Natural killer cell (primary cell): ENCODE measurements around the gene R3HDM4. TPM values are rescaled to one million over a fixed set of nuclear protein-coding genes. Genes with fewer than 3 reads are reported as not detected.

Experiments used
- ATAC-seq, 3 donors: fragments of 150-1000 bp in 2 of 3; fragments of 200-7000 bp in 1 of 3; cut with Tn5 transposase; 1 replicate in 1 of 3; 2 replicates in 2 of 3; pipeline ENCODE4 v1.10.0; 2021; ENCODE audit warnings: mild to moderate bottlenecking in 2 of 3, moderate library complexity in 2 of 3
- DNase-seq, 2 donors: peaks; one replicate each; pipeline versions ENCODE4 v3.0.0 to v3.0.0-alpha.2; 2013 to 2021; ENCODE audit warnings: mixed read lengths in 1 of 2
- H3K27ac ChIP-seq: one replicate; pipeline ENCODE4 v1.5.1; 2013; ENCODE audit warnings: mild to moderate bottlenecking, low read length
- H3K27me3 ChIP-seq: one replicate; pipeline ENCODE4 v1.6.1; 2013; ENCODE audit warnings: low read length; ENCODE audit not compliant: control insufficient read depth, insufficient read depth
- H3K36me3 ChIP-seq: one replicate; pipeline ENCODE4 v1.6.1; 2013; ENCODE audit warnings: low read length; ENCODE audit not compliant: control insufficient read depth, insufficient read depth
- H3K4me1 ChIP-seq: one replicate; pipeline ENCODE4 v1.6.1; 2013; ENCODE audit warnings: low read length; ENCODE audit not compliant: control insufficient read depth, insufficient read depth
- H3K4me3 ChIP-seq: one replicate; pipeline ENCODE4 v1.5.1; 2013; ENCODE audit warnings: low read length
- H3K9me3 ChIP-seq: one replicate; pipeline ENCODE4 v1.6.1; 2013; ENCODE audit warnings: low read length; ENCODE audit not compliant: control insufficient read depth, insufficient read depth
- H3K27ac Mint-ChIP-seq, 2 donors: one replicate each; pipeline ENCODE4 v1.8.0; 2022; ENCODE audit warnings: mild to moderate bottlenecking in 2 of 2, mixed read lengths in 2 of 2, moderate library complexity in 1 of 2
- H3K27me3 Mint-ChIP-seq, 2 donors: one replicate each; pipeline ENCODE4 v1.8.0; 2022; ENCODE audit warnings: low read depth in 2 of 2, mixed read lengths in 2 of 2
- H3K36me3 Mint-ChIP-seq: one replicate; pipeline ENCODE4 v1.8.0; 2022; ENCODE audit warnings: mixed read lengths
- H3K4me1 Mint-ChIP-seq, 2 donors: one replicate each; pipeline ENCODE4 v1.8.0; 2022; ENCODE audit warnings: mixed read lengths in 2 of 2
- H3K4me3 Mint-ChIP-seq: one replicate; pipeline ENCODE4 v1.8.0; 2022; ENCODE audit warnings: mild to moderate bottlenecking, moderate library complexity, mixed read lengths
- H3K9me3 Mint-ChIP-seq, 2 donors: one replicate each; pipeline ENCODE4 v1.8.0; 2022; ENCODE audit warnings: mixed read lengths in 2 of 2
- WGBS: methylation state at CpG from one replicate; pipeline ENCODE4 v1.1.7; 2013; ENCODE audit warnings: missing lambda C conversion rate; ENCODE audit not compliant: insufficient coverage; 5-methylcytosine and 5-hydroxymethylcytosine counted together
- intact Hi-C: fragments of 100-400 bp; cut with micrococcal nuclease; formaldehyde crosslinking; loops from one replicate; pipeline ENCODE4 v1.14.2; 2022
- total RNA-seq, 4 donors: library from RNA; stranded (reverse); fragments of 120-200 nt in 1 of 4; gene quantifications; one replicate each; pipeline versions ENCODE4 v1.2.3 to v1.2.4, GENCODE V29; 2013 to 2022
- TF ChIP-seq, protein P1 (sequence below): fragments of 200-600 bp; IDR thresholded peaks from one replicate; pipeline ENCODE4 v1.8.0; 2022; ENCODE audit warnings: antibody characterized with exemption

The R3HDM4 gene
- total RNA-seq, 3 donors from 2014 or later (not counting 1 experiment from before 2014, with no cell fraction given), result 88.7 to 106 (median 97.8) TPM

DNA sequence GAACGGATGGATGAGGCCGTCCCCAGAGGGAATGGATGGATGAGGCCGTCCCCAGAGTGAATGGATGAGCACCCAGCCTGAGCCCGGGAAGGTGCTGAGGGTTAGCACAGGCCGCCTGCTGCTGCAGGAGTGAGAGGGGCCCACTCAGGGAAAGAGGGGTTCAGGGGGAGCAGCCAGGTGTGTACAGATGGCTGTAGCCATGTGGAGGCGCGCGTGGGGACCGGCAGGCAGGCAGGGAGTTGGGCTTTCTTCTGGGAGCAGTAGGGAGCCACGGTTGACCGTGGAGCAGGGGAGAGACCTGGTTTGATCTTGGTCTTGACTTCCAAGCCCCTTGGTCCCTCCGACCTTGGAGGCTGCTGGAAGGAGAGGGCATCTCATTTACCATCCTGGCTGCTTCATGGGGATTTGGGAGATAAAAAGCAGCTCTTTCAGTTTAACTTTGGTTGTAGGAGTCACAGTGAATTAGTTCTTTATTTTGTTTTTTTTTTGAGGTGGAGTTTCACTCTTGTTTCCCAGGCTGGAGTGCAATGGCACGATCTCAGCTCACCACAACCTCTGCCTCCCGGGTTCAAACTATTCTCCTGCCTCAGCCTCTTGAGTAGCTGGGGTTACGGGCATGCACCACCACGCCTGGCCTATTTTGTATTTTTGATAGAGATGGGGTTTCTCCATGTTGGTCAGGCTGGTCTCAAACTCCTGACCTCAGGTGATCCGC, 37.5 kb upstream of the R3HDM4 start:
- Mint-ChIP-seq H3K4me3 (no peak overlapping the region), H3K4me1 (peaks cover 0 to 11% of the 10 kb centered on the region in 2 donors), H3K27ac (no peak overlapping the region), H3K27me3 (no peaks in the 10 kb centered on the region), H3K9me3 (no peaks in the 10 kb centered on the region), H3K36me3 (no peaks in the 10 kb centered on the region)
- no peaks in the 10 kb centered on the region for H3K27me3 ChIP-seq
- H3K27ac ChIP-seq, result no peak overlapping the region
- no peak overlapping the region for H3K4me3 ChIP-seq
- H3K36me3 ChIP-seq, result no peaks in the 10 kb centered on the region
- H3K4me1 ChIP-seq, result peaks cover 41% of the 10 kb centered on the region
- H3K9me3 ChIP-seq, result no peaks in the 10 kb centered on the region
- DNase-seq (no peak), ATAC-seq (no peak)
- intact Hi-C loops, result no loop called here
- TF ChIP-seq, protein P1, sequence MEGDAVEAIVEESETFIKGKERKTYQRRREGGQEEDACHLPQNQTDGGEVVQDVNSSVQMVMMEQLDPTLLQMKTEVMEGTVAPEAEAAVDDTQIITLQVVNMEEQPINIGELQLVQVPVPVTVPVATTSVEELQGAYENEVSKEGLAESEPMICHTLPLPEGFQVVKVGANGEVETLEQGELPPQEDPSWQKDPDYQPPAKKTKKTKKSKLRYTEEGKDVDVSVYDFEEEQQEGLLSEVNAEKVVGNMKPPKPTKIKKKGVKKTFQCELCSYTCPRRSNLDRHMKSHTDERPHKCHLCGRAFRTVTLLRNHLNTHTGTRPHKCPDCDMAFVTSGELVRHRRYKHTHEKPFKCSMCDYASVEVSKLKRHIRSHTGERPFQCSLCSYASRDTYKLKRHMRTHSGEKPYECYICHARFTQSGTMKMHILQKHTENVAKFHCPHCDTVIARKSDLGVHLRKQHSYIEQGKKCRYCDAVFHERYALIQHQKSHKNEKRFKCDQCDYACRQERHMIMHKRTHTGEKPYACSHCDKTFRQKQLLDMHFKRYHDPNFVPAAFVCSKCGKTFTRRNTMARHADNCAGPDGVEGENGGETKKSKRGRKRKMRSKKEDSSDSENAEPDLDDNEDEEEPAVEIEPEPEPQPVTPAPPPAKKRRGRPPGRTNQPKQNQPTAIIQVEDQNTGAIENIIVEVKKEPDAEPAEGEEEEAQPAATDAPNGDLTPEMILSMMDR, result no peak
- 88% methylated on average over 15 of the region's 17 CpGs for WGBS

DNA sequence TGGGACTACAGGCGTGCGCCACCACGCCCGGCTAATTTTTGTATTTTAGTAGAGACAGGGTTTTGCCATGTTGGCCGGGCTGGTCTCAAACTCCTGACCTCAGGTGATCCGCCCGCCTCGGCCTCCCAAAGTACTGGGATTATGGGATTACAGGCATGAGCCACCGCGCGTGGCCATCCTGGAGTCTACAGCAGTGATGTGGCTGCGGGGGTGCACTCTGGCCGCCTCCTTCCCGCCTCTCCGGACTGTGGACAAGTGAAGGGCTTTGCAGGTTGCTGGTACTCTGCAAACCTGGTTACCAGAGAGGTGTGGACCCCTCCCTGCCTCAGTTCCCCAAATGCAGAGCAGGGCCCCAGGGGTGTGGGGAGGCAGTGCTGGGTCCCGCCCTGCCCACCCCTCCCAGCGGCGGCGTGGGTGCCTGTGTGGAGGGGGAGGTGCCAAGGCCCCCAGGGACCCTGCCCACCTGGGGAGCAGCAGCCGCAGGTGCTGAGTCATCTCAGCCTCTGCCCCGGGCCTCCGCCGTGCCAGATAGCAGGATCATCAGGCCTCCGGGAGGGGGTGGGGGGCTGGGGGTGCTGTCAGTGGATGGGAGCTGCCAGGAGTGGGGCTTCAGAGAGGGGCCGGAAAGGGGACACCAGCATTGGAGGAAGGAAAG, 36.0 kb upstream of the R3HDM4 start:
- ATAC-seq, result no peak
- Histone ChIP-seq H3K36me3 (no peaks in the 10 kb centered on the region), H3K4me3 (no peak overlapping the region), H3K9me3 (no peaks in the 10 kb centered on the region), H3K27ac (no peak overlapping the region), H3K27me3 (no peaks in the 10 kb centered on the region), H3K4me1 (peaks cover 39% of the 10 kb centered on the region)
- Mint-ChIP-seq H3K27ac (no peak overlapping the region), H3K9me3 (no peaks in the 10 kb centered on the region), H3K36me3 (no peaks in the 10 kb centered on the region), H3K4me3 (no peak overlapping the region), H3K4me1 (peaks cover 0 to 11% of the 10 kb centered on the region in 2 donors), H3K27me3 (no peaks in the 10 kb centered on the region)
- 74% methylated on average over 25 of the region's 25 CpGs for WGBS
- intact Hi-C loops, result no loop called here
- TF ChIP-seq, protein P1, result no peak
- DNase-seq, result no peak

DNA sequence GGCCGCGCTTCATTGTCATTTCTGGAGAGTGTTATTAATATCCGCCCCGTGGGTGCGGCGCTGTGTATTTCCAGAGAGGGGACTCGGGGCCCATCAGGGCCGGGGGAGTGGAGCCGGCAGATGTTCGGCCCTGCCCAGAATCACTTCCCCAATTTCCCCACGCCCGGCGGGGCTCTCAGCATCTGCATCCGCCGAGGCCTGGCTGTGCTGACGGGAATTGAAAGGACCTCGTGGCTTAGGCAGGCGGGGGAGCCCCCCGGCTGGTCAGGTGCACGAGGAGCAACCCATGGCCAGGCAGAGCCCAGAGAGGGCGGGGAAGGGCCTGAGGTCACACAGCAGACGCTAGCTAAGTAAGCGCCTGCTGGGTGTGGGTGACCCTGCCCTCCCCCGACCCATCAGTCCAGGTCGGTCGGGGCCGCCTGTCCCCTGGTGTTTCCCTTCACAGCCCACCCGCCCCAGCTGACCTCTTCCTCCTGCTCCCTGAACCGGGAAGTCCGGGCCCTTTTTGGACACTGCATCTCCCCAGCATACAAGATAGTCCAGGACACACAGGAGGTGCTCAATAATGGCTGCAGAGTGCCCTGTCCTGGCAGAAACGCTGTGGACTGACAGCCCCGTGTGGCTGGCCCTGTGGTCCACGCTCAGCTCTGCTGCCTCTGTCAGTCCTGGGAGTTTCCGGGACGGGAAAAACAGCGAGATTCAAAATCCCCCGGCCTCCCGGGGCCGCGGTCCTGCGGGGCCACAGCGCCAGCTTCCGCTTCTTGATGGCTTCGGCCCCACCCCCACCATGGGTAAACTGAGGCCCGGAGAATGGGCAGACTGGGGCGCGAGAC, 34.9 kb upstream of the R3HDM4 start:
- ATAC-seq, result peak; percentile 24 to 44 (median 37)
- Mint-ChIP-seq H3K4me3 (no peak overlapping the region), H3K36me3 (no peaks in the 10 kb centered on the region)

More for the DNA sequence above, 34.9 kb upstream of the R3HDM4 start:
- Mint-ChIP-seq H3K9me3 (no peaks in the 10 kb centered on the region), H3K27me3 (no peaks in the 10 kb centered on the region), H3K27ac (no peak overlapping the region), H3K4me1 (peaks cover 0 to 2% of the 10 kb centered on the region in 2 donors)
- TF ChIP-seq, protein P1, result no peak
- 67% methylated on average over 47 of the region's 47 CpGs for WGBS
- Histone ChIP-seq H3K36me3 (no peaks in the 10 kb centered on the region), H3K9me3 (no peaks in the 10 kb centered on the region), H3K4me1 (peaks cover 28% of the 10 kb centered on the region), H3K27ac (peak overlapping the region; percentile 53), H3K4me3 (no peak overlapping the region), H3K27me3 (no peaks in the 10 kb centered on the region)
- no peak for DNase-seq
- intact Hi-C loops, result no loop called here
